ENCODE measurements around the gene OR8B4. TPM values are rescaled to one million over a fixed set of nuclear protein-coding genes. Genes with fewer than 3 reads are reported as not detected.

OR8B4 gene, protein sequence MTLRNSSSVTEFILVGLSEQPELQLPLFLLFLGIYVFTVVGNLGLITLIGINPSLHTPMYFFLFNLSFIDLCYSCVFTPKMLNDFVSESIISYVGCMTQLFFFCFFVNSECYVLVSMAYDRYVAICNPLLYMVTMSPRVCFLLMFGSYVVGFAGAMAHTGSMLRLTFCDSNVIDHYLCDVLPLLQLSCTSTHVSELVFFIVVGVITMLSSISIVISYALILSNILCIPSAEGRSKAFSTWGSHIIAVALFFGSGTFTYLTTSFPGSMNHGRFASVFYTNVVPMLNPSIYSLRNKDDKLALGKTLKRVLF
- not detected in 2 replicates for total RNA-seq

DNA sequence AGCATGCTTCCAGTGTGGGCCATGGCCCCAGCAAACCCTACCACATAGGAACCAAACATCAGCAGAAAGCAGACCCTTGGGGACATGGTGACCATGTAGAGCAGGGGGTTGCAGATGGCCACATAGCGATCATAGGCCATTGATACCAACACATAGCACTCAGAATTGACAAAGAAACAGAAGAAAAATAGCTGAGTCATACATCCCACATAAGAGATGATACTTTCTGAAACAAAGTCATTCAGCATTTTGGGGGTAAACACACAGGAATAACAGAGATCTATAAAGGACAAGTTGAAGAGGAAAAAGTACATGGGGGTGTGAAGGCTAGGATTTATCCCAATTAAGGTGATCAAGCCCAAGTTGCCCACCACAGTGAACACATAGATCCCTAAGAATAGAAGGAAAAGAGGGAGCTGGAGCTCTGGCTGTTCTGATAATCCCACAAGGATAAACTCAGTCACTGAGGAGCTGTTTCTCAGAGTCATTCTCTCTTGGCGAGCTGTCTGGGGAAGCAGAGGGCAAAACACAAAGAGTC, at the start of gene OR8B4:
OR8B4 (minus strand) TSS at position 488 of the 538 bp plus-strand sequence; CDS start at position 488, 0 bp downstream.

DNA sequence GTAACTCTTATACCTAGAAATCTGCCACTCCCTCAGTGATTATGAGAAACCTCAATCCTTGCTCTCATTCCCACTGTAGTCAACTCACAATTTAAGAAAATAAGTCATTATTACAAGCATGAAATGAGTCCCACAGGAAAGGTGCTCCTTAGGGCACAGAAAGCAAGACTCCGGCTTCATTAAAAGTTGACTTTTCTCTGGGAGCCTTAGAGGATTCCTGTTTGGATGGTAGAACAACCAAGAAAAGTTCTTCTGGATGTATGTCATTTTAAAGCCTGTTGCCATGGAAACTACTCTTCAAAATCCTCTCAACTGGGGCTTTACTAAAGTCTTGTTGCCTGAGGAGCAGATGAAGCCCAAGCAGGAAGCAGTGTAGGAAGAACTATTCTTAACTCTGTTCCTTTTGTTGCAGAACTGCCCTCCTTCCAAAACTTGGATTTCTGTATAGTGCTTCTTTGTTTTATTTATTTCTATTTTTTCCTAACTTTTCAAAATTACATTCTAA, 21.0 kb upstream of the OR8B4 start, which contains the start of gene OR8B8:
OR8B8 (minus strand) TSS at position 51 of the 505 bp plus-strand sequence. CDS start 4,611 bp downstream, outside the sequence.

DNA sequence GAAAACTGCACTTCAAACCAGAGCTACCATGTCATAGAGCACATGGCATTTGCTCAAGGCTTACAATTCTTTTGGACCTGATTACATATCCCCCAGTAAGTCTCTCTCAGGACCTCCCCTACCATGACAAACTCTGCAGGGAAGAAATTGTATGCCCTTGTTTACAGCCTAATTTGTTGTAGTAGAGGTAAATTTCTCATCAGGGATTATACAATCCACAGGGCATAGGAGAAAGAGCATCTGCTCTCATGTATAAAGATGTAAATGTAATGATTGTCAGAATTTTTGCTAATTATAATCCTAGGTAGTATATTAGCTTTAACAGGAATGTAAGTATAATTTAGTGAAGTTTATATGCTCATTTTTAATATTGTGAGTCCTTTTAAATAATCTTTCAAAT, 25.7 kb downstream of the OR8B4 start, which contains the start of gene OR8B3:
OR8B3 (minus strand) TSS at position 101 of the 400 bp plus-strand sequence. CDS start 1,673 bp downstream, outside the sequence.

DNA sequence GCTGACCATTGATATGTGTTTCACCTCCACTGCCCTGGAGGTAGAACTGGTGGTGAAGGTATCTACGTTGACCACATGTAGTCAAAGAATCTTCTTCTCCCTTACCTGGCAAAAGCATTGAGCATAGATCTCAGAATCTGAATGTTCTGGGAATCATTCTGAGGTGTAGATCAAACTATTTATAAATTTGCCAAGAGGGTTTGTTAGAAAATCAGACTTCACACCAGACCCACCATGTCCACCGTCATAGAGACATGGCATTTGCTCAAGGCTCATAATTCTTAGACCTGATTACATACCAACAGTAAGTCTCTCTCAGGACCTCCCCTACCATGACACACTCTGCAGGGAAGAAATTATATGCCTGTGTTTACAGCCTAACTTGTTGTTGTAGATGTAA, 40.3 kb downstream of the OR8B4 start, which contains the start of gene OR8B2:
OR8B2 (minus strand) TSS at position 101 of the 400 bp plus-strand sequence. CDS start 1,156 bp downstream, outside the sequence.

Other genes with a start within 250 kb of the OR8B4 start
- not detected in 2 replicates for gene OR10D3, start 241.5 kb downstream of the OR8B4 start, total RNA-seq
- not detected in 2 replicates for gene OR8G1, start 183.8 kb downstream of the OR8B4 start, total RNA-seq
- not detected in 2 replicates for gene OR8G5, start 168.5 kb downstream of the OR8B4 start, total RNA-seq
- not detected in 2 replicates for gene OR8D1, start 110.9 kb downstream of the OR8B4 start, total RNA-seq
- not detected in 2 replicates for gene OR8D2, start 104.7 kb downstream of the OR8B4 start, total RNA-seq
- gene OR8B2, start 40.4 kb downstream of the OR8B4 start, total RNA-seq, result not detected in 2 replicates
- gene OR8B3, start 25.8 kb downstream of the OR8B4 start, total RNA-seq, result not detected in 2 replicates
- gene OR8B8, start 20.8 kb upstream of the OR8B4 start, total RNA-seq, result not detected in 2 replicates
- not detected in 2 replicates for gene OR8B12, start 118.8 kb upstream of the OR8B4 start, total RNA-seq
- not detected in 2 replicates for gene OR8A1, start 145.1 kb upstream of the OR8B4 start, total RNA-seq
- not detected in 2 replicates for gene PANX3, start 186.6 kb upstream of the OR8B4 start, total RNA-seq
- 30.6 and 34.8 TPM in 2 replicates for gene TBRG1, start 198.0 kb upstream of the OR8B4 start, total RNA-seq
- gene SIAE, start 248.9 kb upstream of the OR8B4 start, total RNA-seq, result 31.6 and 40.1 TPM in 2 replicates
- 3.9 and 5.7 TPM in 2 replicates for gene SPA17, start 249.0 kb upstream of the OR8B4 start, total RNA-seq

Measured in smooth muscle cell of the pulmonary artery (primary cell).